NK-92 treated with Interleukin-12 subunit alpha and Interleukin-12 subunit beta, amount 100 ng/mL, for 24 hours (cell line): ENCODE measurements around the gene FOSL2.
"Not testable (repeated sequence)": the region's sequence is repeated elsewhere in the genome, so short reads cannot be mapped to it uniquely, and the experiment has no call there.

Source experiments
- DNase-seq: peaks from one replicate; lab custom pipeline; 2025; lab: John Stamatoyannopoulos, UW

Gene FOSL2

DNA sequence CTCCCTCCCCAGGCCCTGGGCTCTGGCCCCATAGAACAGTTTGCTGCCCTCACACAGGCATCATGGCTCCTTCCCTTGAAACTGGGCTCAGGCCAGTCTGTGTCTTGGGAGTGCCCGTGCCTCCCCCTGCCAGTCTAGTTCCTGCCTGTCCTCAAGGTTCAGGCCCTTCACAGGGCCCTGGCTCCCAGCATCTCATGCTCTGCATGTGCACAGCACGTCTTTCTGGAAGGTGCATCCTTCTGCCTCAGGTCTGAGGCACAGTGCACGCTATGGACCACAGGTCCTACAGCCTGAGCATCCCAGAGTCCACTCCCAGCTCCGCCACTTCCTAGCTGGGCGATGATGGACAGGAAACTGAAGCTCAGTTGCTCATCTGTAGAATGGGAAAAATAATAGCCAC lies 35.6 kb upstream of the FOSL2 start:
- no peak for DNase-seq

DNA sequence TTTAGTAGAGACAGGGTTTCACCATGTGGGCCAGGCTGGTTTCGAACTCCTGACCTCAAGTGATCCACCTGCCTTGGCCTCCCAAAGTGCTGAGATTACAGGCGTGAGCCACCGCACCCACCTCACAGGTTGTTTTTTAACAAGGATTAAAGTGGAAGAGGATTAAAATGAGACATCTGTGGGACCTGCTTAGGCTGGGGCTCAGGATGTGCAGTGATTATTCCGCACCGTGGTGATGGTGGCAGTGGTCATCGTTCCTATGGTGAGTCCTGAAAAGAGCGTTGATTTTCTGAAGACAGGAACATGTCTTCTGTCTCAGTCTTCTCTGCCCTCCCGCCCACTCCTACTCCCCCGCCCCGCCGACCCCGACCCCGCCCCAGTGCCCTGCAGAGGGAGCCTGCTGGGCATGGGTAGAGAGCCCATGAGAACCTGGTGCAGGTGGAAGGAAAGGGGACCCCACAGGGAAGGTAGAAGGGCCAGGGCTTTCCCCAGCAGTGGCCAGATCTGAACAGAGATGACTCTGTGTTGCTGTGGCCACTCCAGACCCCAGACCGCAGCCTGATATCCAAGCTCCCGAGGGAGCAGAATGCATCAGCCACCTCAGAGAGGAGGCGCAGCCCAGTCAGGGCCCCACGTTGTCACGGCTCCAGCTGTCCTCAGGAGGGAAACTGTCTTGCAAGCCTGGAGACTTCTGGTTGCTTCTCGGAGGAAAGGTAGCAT lies 34.5 kb upstream of the FOSL2 start:
- no peak for DNase-seq

DNA sequence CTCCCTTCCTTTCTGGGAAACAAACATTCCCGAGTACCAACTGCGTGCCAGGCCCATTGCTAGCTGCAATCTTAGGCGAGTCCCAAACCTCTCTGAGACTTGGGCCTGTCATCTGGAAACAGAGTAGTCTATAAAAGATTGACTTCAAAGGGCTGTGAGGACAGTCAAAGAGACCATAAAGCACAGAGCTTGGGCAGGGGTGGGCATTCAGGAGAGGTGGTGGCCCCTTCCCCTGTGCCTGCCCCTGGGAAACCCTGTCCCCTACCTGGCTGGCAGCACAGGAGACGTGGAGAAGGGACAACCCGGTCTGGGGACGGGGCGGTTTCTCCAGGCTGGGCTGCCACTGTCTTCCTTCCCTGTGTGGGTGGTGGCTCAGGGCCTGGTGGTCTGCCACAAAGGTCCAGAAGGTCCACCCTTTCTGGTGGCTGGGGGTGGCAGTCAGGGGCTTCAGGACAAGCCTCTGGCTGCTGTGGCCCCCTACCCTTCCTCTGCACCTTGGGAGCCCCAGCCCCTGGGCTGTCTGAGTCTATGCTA lies 33.9 kb upstream of the FOSL2 start:
- DNase-seq = no peak

DNA sequence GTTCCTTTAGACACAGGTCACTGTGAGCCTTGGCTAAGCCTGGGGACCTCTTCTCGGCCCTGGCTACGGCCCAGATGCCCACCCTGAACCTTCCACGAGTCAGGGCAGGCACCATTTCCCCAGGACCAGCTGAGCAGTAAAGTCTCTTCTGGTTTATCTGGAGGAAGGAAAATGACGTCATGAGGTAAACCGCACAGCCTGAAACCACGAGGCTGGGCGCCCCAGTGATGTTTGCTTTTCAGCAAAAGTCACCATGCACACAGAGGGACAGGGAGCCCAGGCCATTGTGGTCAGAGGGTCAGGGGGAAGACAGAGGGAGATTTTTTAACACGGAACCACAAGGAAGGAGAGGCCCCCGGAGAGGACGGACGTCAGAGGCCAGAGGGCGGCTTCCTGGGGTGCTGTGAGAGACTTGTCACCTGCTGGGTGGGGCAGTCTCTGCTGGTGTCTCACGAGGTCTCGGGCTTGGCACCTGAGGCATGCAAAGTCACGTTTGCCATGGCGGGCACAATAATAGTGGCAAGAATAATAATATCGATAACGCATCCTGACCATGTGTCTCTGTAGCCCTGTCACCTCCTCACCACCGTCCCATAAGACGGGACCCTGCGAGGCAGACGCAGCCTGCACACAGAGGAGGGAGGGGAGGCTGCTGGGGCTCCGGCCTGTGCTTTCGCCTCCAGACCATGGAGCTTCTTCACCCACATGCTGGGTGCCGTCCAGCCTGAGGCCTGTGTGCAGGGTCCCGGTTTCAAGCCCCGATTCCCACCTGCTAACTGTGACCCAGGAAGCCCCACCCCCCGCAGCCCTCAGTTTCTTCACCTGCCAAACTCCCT lies 33.2 kb upstream of the FOSL2 start:
- DNase-seq = peak; percentile 68

DNA sequence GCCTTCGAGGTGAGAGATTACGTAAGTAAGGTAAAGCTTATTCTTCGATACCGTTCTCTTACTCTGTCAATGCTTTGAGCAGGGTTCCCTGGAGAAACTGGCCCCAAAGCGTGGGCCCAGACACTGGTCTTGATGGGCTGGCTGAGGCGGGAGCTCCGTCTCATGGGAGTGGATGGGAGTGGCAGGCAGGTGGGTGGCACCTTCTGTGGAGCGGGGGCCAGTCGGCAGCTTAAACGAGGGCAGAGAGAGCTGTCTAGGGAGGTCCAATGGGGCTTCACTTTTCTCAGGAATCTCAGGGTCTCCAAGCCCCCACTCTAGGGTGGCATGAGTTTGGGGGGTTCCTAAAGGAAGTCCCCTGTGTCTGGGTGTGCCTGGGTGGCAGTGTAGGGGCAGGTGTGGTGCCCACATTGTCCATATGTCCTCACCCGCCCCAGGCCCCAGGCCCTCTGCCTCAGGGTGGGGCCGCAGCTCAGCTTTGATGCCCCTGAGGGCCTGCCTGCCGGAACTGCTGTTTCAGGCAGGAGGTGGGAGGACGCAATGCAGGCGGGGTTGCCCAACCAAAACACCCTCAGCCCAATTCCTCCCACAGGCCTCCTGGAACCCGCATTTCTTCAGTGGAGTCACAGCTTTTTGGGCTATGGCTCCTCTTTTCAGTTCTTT lies 32.5 kb upstream of the FOSL2 start:
- no peak for DNase-seq

DNA sequence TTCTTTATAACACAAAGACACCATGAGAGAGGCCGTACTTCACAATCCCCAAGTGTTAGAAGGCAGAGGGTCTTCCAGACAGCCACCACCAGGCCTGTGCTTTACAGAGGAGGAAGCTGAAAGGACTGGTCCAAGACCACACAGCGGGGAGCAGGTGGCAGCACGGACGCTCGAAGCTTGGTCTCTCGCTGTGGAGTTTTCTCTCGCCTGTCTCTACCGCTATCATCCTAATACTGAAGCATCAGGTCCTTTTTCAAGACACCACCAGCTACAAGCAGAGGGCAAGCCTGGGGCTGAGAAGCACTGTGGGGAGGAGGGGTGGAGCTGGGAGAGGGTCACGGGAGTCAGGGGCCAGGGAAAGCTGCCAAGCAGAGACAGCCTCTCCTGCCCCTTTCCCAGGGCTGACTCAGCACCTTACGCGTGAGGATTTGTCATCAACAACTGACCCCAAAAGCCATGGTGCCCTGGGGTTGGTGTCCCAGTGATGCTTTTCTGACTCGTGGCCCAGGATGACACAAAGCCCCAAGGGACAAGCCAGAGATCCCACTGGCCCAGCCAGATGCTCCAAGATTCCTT lies 31.9 kb upstream of the FOSL2 start:
- peak; percentile 31 for DNase-seq

DNA sequence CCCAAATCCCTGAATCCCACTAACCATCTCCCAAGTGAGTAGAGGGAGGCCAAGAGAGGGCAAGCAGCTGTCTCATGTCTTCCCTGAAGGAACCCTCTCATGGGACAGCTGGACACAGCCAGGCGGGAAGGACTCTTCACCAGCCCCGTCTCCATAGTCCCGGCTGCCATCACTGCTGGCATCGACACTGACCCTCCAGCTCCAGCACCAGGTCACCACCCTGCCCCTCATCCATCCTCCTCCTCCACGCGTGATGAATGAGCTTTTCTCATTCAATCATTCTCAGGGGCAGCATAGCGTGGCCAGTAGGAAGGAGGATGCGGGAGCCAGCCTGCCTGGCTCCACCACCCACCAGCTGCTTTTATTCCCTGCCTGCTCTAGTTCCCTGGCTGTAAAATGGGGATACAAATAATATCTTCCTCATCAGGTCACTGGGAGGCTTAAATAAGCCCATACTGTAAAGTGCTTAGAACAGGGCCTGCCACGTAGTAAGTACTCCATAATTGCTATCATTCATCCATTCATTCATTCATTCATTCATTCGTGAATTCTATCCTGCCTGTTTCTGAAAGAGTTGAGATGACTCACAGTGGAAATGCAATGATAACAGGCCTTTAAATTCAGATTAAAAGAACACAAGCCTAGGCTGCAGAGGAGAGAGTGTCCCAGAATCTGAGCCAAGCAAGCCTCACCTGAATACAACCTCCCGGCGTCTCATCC lies 30.5 kb upstream of the FOSL2 start:
- DNase-seq = no peak

DNA sequence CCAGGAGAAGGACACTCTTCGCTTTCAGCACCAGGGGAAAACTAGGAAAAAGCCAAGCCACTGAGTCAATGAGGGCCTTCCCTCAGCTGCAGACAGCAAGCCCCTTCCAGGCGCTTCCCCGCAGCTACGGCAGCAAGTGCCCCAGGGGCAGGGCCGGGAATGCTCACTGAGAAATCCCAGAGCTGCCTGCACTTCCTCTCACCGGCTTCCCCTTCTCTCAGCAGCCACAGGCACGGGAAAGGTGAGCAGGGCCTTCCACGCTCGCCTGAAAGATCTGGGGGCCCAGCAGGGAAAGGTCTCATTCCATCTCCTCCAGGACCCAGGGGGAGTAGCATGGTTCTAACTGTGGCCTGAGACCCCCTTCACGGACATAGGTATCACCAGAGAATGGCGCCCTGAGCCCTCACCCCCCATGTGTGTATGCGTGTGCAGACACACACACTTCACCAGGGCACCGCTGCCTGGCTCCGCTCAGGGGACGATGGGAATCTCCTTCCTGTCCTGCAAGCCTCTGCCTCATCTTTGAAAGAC lies 29.6 kb upstream of the FOSL2 start:
- no peak for DNase-seq

DNA sequence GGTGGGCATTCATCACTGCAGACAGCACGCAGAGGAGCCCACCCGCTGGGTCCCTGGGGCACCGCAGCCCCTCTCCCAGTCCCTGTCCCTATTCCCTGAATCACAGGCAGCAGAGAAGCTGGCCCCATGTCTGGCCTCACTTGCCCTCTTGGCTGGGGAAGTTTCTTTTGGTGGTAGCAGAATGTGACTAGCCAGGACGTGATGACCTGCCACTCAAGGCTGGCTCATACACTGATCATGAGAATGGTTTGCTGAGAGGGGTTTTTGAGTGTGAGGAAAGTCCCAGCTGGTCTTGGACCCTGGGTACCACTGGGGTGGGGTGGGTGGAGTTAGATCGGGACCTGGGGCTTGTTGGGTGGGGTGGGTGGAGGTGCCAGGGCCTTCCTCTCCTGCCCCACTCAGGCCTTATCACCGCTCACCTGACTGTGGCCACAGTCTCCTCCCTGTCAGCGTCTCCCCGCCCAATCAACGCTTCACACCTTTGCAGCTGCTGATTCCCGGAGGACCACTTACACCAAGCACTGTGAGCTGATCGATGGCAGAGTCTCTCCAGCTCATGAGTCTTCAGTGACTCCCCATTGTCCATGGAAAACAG lies 28.9 kb upstream of the FOSL2 start:
- no peak for DNase-seq

DNA sequence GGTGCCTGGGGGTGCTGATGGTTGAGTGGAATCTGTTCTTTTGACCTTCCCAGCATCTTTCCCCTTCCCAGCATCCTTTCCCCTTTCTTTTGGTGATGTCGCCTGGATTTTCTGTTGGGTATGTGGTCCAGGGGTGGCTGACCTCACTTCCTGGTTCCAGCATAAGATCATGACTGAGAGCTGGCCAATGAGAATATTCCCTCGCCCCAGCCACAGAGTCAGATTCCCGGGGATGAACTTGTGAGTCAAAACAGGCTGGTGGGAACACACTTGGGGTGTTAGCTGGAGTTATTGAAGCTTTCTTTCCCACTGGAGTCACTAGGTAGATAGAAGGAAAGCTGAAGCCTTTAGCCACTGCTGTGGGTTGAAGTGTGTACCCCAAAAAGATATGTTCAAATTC lies 28.0 kb upstream of the FOSL2 start:
- no peak for DNase-seq

DNA sequence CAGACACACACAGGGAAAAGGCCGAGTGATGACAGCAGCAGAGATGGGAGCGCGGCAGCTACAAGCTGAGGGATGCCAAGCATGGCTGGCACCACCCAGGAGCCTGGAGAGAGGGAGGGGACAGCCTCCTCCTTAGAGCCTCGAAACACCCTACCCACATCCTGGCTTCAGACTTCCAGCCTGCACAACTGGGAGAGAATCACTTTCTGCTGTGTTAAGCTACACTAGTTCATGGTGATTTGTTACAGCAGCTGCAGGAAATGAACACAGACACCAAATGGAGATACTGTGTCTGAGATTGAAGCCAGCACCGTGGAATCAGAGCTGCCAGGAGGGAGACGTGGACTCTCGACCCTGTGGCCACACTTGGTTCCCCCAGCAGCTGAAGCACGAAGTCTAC lies 27.5 kb upstream of the FOSL2 start:
- DNase-seq = no peak

DNA sequence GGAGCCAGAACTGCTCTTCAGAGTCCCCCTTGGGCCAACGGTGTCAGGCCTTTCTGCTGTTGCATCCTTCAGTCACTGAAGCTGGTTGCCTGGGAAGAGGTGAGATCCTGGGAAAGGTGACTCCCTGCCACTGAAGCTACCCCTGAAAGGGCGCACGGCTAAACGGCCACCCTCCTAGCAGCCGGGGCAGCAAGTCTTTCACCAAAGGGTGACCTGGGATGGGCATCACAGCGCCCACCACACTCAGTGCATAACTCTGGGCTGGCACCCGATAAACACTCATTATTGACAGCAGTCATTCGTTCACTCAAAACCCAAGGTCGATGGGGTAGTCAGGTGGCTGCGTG lies 26.5 kb upstream of the FOSL2 start:
- no peak for DNase-seq

DNA sequence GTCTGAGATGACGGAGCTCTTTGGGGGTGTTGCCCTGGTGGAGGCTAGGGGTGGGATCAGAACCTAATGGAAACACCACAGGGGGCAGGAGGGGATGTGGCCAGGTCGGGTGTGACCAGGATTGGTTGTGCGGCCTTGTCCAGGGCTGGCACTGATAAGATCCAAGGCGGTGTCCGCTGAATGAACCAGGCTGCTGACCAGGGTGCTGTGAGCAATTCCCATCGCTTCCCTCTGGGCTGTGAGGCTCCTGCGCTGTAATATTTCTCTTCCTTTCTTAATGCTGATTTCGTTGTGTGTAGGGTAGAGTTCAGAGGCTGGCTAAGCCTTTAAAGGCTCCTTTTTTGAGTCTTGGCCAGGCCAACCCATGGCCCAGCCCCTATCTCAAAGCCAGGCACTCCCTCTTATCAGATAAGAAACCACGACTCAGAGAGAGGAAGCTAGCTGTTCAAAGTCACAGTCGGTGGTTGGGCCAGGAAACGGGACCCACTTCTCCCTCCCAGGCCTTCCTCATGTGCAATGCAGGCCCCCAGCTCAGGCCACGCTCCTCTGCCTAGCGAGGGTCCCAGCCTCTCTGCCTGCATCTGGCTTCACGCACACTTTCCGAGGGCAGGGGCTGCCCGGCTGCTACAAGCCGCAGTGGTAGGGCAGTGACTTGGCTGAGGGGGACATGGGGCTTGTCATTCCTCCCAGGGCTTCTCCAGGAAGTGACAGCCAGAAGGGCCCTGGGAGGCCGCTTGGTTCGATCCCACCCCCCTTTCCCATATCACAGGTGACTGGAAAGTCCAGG lies 26.0 kb upstream of the FOSL2 start:
- DNase-seq = no peak

DNA sequence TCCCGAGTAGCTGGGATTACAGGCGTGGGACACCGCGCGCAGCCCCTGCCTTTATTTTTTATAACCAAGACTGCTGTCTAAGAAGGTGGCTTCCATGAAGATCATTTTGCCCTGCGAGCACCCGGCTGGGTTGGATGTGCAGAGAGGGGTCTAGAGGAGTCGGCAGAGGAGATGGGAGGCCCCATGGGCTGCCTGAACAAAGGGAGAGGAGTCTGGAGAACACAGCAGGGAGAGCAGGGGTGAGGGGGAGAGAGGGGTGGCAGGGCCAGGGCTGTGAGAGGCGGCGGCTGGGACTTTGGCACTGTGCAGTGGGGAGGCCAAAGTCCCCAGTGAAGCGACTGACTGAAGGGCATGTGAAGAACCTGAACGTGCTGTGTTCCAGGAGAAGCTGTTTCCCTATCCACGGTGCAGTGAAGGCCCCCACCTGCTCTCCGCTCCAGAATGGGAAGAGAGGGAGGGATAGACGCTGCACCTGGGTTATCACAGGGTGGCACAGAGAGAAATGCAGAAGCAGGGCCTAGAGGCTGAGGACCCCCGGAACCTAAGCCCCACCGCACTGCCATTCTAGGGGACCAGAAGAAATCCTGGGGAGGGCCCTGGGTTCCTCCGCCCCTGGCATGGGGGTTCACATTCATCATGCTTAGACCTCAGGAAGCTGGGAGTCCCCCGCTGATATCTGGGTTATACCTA lies 24.8 kb upstream of the FOSL2 start:
- no peak for DNase-seq

DNA sequence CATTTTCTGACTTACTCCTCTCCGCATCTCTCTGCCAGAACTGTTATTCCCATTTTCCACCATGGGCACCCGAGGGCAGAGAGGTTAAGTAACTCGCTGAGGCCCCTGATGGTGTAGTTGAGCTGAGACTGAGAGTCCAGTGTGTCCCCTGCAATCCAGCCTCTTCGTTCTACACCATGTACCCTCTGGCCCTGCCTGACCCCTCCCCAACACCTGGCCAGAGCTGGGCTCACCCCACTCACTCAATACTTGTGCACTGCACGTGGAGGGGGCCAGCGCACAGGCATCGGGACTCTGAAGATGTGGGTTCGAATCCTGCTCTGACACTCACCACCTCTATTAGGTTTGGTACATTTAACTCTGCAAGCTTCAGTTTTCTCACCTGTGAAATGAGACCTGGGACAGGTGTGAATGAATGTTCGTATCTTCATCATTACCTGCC lies 24.3 kb upstream of the FOSL2 start:
- DNase-seq = no peak

DNA sequence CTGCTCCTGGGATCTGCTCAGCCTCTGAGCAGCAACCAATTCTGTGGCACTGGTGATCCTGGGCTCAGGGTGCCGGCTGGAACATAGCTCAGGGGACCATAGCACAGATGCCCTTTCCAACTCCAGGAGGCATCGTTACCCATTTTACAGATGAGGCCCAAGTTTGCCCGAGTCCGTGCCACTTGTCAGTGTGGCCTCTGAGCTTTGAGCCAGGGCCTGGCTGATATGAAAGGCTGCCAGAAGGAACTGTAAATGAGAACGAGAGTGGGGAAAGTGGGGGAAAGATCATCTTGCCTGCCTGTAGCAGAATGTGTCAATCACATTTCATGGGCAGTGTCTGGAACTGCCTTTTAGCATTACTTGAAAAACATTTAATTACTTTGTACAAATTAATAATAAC lies 23.3 kb upstream of the FOSL2 start:
- no peak for DNase-seq

DNA sequence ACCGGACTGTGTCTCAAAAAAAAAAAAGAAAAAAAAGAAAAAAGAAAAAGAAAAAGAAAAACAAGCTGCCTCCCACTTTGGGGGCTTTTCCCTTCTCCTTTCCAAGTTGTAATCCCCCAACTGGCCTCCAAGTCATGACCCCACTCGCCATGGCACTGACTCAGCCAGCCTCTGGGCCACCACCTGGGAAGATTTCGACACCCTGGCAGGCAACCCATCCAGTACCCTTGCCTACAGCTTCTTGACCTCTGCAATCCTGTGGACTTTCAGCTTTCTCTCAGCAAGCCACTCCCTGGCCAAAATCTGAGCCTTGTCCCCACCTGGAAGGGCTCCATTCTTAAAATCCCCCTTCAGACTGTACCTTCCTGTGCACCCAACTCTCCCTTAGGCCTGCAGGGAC lies 22.3 kb upstream of the FOSL2 start:
- no peak for DNase-seq

DNA sequence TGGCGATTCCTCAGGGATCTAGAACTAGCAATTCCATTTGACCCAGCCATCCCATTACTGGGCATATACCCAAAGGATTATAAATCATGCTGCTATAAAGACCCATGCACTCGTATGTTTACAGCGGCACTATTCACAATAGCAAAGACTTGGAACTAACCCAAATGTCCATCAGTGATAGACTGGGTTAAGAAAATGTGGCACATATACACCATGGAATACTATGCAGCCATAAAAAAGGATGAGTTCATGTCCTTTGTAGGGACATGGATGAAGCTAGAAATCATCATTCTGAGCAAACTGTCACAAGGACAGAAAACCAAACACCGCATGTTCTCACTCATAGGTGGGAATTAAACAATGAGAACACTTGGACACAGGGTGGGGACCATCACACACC lies 20.9 kb upstream of the FOSL2 start:
- DNase-seq = not testable (repeated sequence)

DNA sequence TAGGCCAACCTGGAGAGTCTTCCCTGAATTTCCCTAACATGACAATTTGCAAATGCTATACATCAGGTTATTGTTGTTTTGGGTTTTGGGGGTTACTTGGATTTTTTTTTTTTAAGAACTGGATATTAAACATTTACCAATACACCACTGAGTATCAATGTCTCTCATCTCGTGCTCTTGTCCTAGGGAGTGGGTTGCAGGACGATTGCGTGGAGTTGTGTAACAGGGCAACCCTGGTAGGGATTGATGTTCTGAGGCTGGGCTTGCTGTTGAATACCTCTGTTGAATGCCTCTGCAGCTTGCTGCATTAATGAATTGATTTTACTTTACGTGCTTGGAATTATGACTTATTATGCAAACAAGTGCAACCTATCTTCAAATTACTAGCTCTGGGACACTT lies 18.8 kb upstream of the FOSL2 start:
- no peak for DNase-seq

DNA sequence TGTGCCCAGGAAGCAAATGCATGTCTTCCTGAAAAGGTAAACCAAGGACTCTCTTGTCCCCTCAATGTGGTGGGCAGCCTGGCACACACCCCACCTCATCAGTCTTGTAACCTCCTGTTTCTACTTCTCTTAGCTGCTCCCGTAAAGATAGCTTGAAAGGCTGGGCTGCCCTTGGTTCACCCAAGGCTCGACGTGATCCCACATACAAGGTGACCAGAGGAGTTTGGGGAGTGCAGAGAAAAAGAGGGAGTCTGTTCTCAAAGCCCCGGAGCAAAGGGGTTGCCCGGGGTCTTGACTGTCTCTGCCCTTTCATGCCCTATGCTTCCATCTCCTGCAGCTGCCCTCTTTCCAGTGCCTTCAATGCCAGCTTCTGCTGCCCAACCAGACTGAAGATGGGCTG lies 18.3 kb upstream of the FOSL2 start:
- no peak for DNase-seq
